Measurements from ENCODE around the gene ACSL1. TPM values are rescaled to one million over a fixed set of nuclear protein-coding genes. Genes with fewer than 3 reads are reported as not detected.

Gene ACSL1
- total RNA-seq, 4 donors from 2014 or later = 27.3 to 98.4 (median 70.1) TPM

- TF ChIP-seq POLR2A (IDR thresholded peaks at IDR 0.05) = no peak
- TF ChIP-seq, protein P1, sequence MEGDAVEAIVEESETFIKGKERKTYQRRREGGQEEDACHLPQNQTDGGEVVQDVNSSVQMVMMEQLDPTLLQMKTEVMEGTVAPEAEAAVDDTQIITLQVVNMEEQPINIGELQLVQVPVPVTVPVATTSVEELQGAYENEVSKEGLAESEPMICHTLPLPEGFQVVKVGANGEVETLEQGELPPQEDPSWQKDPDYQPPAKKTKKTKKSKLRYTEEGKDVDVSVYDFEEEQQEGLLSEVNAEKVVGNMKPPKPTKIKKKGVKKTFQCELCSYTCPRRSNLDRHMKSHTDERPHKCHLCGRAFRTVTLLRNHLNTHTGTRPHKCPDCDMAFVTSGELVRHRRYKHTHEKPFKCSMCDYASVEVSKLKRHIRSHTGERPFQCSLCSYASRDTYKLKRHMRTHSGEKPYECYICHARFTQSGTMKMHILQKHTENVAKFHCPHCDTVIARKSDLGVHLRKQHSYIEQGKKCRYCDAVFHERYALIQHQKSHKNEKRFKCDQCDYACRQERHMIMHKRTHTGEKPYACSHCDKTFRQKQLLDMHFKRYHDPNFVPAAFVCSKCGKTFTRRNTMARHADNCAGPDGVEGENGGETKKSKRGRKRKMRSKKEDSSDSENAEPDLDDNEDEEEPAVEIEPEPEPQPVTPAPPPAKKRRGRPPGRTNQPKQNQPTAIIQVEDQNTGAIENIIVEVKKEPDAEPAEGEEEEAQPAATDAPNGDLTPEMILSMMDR (IDR thresholded peaks at IDR 0.05) = no peak
- no peaks in the 10 kb centered on the region for H3K36me3 ChIP-seq
- DNase-seq = no peak
- H3K9me3 ChIP-seq = no peaks in the 10 kb centered on the region
- H3K27me3 ChIP-seq = no peaks in the 10 kb centered on the region
- no peak overlapping the region for H3K27ac ChIP-seq
- intact Hi-C loops (cut with DNase I; ENCODE audit: low total_unique reads) = no loop called here
- no peak overlapping the region for H3K4me3 ChIP-seq
- H3K4me1 ChIP-seq = no peaks in the 10 kb centered on the region
These were observed 35.3 kb upstream of the ACSL1 start for GRCh38 chr4:184861047-184861446.

- TF ChIP-seq, protein P1 (IDR thresholded peaks at IDR 0.05) = no peak
- no peak for TF ChIP-seq POLR2A (IDR thresholded peaks at IDR 0.05)
- Histone ChIP-seq H3K4me3 (no peak overlapping the region), H3K9me3 (no peaks in the 10 kb centered on the region)
These were observed 34.4 kb upstream of the ACSL1 start for GRCh38 chr4:184860018-184860779.

DNA sequence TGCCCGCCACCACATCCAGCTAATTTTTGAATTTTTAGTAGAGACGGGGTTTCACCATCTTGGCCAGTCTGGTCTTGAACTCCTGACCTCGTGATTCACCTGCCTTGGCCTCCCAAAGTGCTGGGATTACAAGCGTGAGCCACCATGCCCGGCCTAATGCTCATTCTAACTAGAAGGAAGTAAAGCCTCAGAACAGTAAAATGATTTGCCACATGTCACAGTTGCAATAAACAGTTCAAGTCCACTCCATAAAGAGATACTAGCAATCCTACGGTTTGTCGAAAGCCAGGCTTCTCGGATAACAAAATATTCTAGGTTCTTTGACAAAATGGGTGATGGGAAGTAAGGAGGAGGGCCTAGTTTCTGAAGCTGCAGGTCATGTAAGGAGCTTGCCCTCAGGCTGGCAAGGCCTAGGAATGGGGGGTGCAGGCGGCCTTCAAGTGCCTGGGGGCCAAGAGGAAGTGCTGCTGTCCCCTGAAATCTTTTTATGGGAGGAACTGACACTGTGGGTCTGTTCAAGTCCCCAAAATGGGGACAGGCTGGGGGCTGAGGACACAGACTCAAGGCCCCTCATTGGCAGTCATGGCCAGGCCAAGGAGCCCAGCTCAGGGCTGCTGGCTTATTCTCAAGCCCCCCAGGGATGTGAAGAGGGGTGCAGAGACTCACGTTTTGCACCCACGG lies 31.8 kb upstream of the ACSL1 start:
- Histone ChIP-seq H3K27ac (no peak overlapping the region), H3K4me1 (no peaks in the 10 kb centered on the region), H3K4me3 (no peak overlapping the region), H3K36me3 (no peaks in the 10 kb centered on the region), H3K9me3 (no peaks in the 10 kb centered on the region), H3K27me3 (no peaks in the 10 kb centered on the region)
- intact Hi-C loops (cut with DNase I; ENCODE audit: low total_unique reads) = no loop called here
- DNase-seq = no peak
- TF ChIP-seq, protein P1 (IDR thresholded peaks at IDR 0.05) = no peak
- no peak for TF ChIP-seq POLR2A (IDR thresholded peaks at IDR 0.05)

More at GRCh38 chr4:184860018-184860779, 34.4 kb upstream of the ACSL1 start:
- no peak for DNase-seq
- intact Hi-C loops (cut with DNase I; ENCODE audit: low total_unique reads) = no loop called here
- H3K27me3 ChIP-seq = no peaks in the 10 kb centered on the region
- H3K36me3 ChIP-seq = no peaks in the 10 kb centered on the region
- no peaks in the 10 kb centered on the region for H3K4me1 ChIP-seq
- no peak overlapping the region for H3K27ac ChIP-seq

- Histone ChIP-seq H3K27me3 (no peaks in the 10 kb centered on the region), H3K36me3 (no peaks in the 10 kb centered on the region), H3K4me3 (no peak overlapping the region), H3K27ac (no peak overlapping the region), H3K4me1 (no peaks in the 10 kb centered on the region), H3K9me3 (no peaks in the 10 kb centered on the region)
- intact Hi-C loops (cut with DNase I; ENCODE audit: low total_unique reads) = no loop called here
- no peak for TF ChIP-seq POLR2A (IDR thresholded peaks at IDR 0.05)
- TF ChIP-seq, protein P1 (IDR thresholded peaks at IDR 0.05) = no peak
- DNase-seq = no peak
These were observed 30.5 kb upstream of the ACSL1 start for GRCh38 chr4:184856277-184856609.

DNA sequence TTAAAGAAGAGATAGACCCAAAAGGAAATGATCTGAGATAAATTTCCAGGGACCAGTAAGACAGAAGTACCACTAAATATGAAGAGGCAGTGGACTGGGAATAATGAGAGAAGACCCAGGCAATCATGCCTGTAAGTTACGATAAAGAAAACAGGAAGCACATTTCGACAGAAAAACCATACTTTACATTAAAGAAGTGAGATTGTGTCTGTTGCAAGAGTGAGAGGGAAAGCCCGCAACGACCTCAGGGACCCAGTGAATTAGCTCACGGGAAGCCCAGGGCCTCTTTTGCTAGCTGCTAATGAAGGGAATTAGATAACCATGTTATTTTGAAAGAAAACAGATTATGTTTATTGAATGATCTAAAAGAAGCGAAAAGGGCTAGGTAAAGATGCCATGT lies 28.9 kb upstream of the ACSL1 start:
- TF ChIP-seq, protein P1 (IDR thresholded peaks at IDR 0.05) = no peak
- no peak for TF ChIP-seq POLR2A (IDR thresholded peaks at IDR 0.05)
- no peak for DNase-seq
- no peaks in the 10 kb centered on the region for H3K27me3 ChIP-seq
- H3K27ac ChIP-seq = no peak overlapping the region
- H3K9me3 ChIP-seq = no peaks in the 10 kb centered on the region
- no peaks in the 10 kb centered on the region for H3K36me3 ChIP-seq
- H3K4me1 ChIP-seq = no peaks in the 10 kb centered on the region
- intact Hi-C loops (cut with DNase I; ENCODE audit: low total_unique reads) = no loop called here
- no peak overlapping the region for H3K4me3 ChIP-seq

Data from uterus (tissue), 4 donors.